GM04504 (cell line): ENCODE results near the gene FMO4.
"Not testable (repeated sequence)": the region's sequence is repeated elsewhere in the genome, so short reads cannot be mapped to it uniquely, and the experiment has no call there.

Experiments used
- DNase-seq: peaks from one replicate; pipeline ENCODE4 v3.0.0-alpha.2; 2012; ENCODE audit warnings: low read depth

The FMO4 gene

GRCh38 chr1:171334024-171334640 lies 20.1 kb downstream of the FMO4 start:
- no peak for DNase-seq

GRCh38 chr1:171335964-171336363 lies 22.0 kb downstream of the FMO4 start:
- no peak for DNase-seq

GRCh38 chr1:171339345-171339744 lies 25.4 kb downstream of the FMO4 start:
- DNase-seq: not testable (repeated sequence)

GRCh38 chr1:171343727-171344472 lies 29.9 kb downstream of the FMO4 start:
- no peak for DNase-seq

GRCh38 chr1:171344473-171344820 lies 30.5 kb downstream of the FMO4 start:
- no peak for DNase-seq

- no peak for DNase-seq
These were observed 31.6 kb downstream of the FMO4 start for GRCh38 chr1:171345536-171345935.

GRCh38 chr1:171346881-171347280 lies 32.9 kb downstream of the FMO4 start:
- no peak for DNase-seq

- no peak for DNase-seq
These were observed 36.6 kb downstream of the FMO4 start for GRCh38 chr1:171350594-171350993.

GRCh38 chr1:171351961-171352360 lies 38.0 kb downstream of the FMO4 start:
- DNase-seq: no peak

- no peak for DNase-seq
These were observed 38.6 kb downstream of the FMO4 start for GRCh38 chr1:171352554-171352953.

GRCh38 chr1:171355727-171356126 lies 41.7 kb downstream of the FMO4 start:
- no peak for DNase-seq

- DNase-seq: no peak
These were observed 43.2 kb downstream of the FMO4 start for GRCh38 chr1:171357179-171357578.

- DNase-seq: not testable (repeated sequence)
These were observed 45.3 kb downstream of the FMO4 start for GRCh38 chr1:171359355-171359648.

- DNase-seq: not testable (repeated sequence)
These were observed 45.9 kb downstream of the FMO4 start for GRCh38 chr1:171359731-171360527.

- DNase-seq: no peak
These were observed 52.1 kb downstream of the FMO4 start for GRCh38 chr1:171366085-171366484.

- no peak for DNase-seq
These were observed 52.8 kb downstream of the FMO4 start for GRCh38 chr1:171366816-171367215.

- DNase-seq: no peak
These were observed 53.5 kb downstream of the FMO4 start for GRCh38 chr1:171367436-171367835.

- DNase-seq: no peak
These were observed 58.6 kb downstream of the FMO4 start for GRCh38 chr1:171372418-171373084.

- not testable (repeated sequence) for DNase-seq
These were observed 59.6 kb downstream of the FMO4 start for GRCh38 chr1:171373357-171374122.

GRCh38 chr1:171379846-171380245 lies 65.9 kb downstream of the FMO4 start:
- DNase-seq: no peak

GRCh38 chr1:171381866-171382210 lies 67.9 kb downstream of the FMO4 start:
- DNase-seq: no peak

- DNase-seq: no peak
These were observed 70.5 kb downstream of the FMO4 start for GRCh38 chr1:171384496-171384895.
